Measurements from ENCODE around the gene PMFBP1. TPM values are rescaled to one million over a fixed set of nuclear protein-coding genes. Genes with fewer than 3 reads are reported as not detected.

PMFBP1 gene
- total and polyA plus RNA-seq, 2 of the 4 experiments (the other 2 are of a cell fraction) = under 0.01 TPM; not detected in 1

- TF ChIP-seq POLR2A (IDR thresholded peaks at IDR 0.05; ENCODE audit: low read depth, low read length) (no peak), ELK1 (IDR thresholded peaks at IDR 0.05; ENCODE audit: borderline replicate concordance, low read depth, low read length) (no peak), NFE2L2 (IDR thresholded peaks at IDR 0.05; ENCODE audit: low read depth, low read length) (no peak)
Observed at GRCh38 chr16:72110662-72111615, 61.0 kb downstream of the PMFBP1 start (continued).

GRCh38 chr16:72109966-72110530 is 61.9 kb downstream of the PMFBP1 start:
- no peak overlapping the region for H3K56ac ChIP-seq (ENCODE audit: extremely low read depth, insufficient read depth, low read length)
- no peaks in the 10 kb centered on the region for H3K27me3 ChIP-seq (ENCODE audit: control insufficient read depth, insufficient read depth, low read length)
- H3K4ac ChIP-seq (ENCODE audit: low read depth, low read length) = no peak overlapping the region
- DNase-seq (no peak), ATAC-seq (ENCODE audit: low read depth) (no peak)
- no peaks in the 10 kb centered on the region for H3K79me1 ChIP-seq (ENCODE audit: low read depth in 1 of 2, low read length in 2 of 2)
- no peak overlapping the region for H3K18ac ChIP-seq (ENCODE audit: low read depth, low read length)
- H3K4me1 ChIP-seq (ENCODE audit: control insufficient read depth, insufficient read depth, low read length) = no peaks in the 10 kb centered on the region
- no peak overlapping the region for H2BK120ac ChIP-seq (ENCODE audit: low read depth, low read length)
- H3K9me1 ChIP-seq (ENCODE audit: insufficient read depth, low read length) = no peaks in the 10 kb centered on the region; the same call in 1 of the 2 replicates
- no peak overlapping the region for H2AK5ac ChIP-seq (ENCODE audit: low read depth, low read length)
- no peak overlapping the region for H3K4me3 ChIP-seq (ENCODE audit: insufficient read depth, low read depth, low read length)
- H4K91ac ChIP-seq (ENCODE audit: insufficient read depth, low read depth, low read length) = no peak overlapping the region
- H3K9ac ChIP-seq (ENCODE audit: low read depth, low read length) = no peak overlapping the region
- H4K20me1 ChIP-seq (ENCODE audit: insufficient read depth, low read length) = no peaks in the 10 kb centered on the region
- intact Hi-C loops (cut with micrococcal nuclease) (no loop called here), in situ Hi-C loops (cut with MboI; ENCODE audit: low sequenced_read_pairs) (no loop called here), dilution Hi-C loops (cut with HindIII; ENCODE audit: low sequenced_read_pairs, unreplicated experiment) (no loop called here)
- H3K9me3 ChIP-seq (ENCODE audit: control insufficient read depth, insufficient read depth, low read length) = no peaks in the 10 kb centered on the region
- H2BK20ac ChIP-seq (ENCODE audit: low read depth, low read length) = no peak overlapping the region
- H3K27ac ChIP-seq (ENCODE audit: insufficient read depth, low read length) = no peak overlapping the region
- ChIA-PET POLR2A (ENCODE audit: unreplicated experiment) (no interaction called here), CTCF (no interaction called here)
- no peak overlapping the region for H4K8ac ChIP-seq (ENCODE audit: low read depth in 2 of 2, low read length in 2 of 2)
- H2BK15ac ChIP-seq (ENCODE audit: low read depth, low read length) = no peak overlapping the region
- H2AK9ac ChIP-seq (replicated peaks; ENCODE audit: low read depth, low read length, poor library complexity) = no peak overlapping the region
- no peak overlapping the region for H4K5ac ChIP-seq (ENCODE audit: low read depth, low read length)
- no peak overlapping the region for H3K14ac ChIP-seq (replicated peaks; ENCODE audit: low read depth, low read length)
- H3K4me2 ChIP-seq (ENCODE audit: low read depth, low read length) = no peak overlapping the region
- WGBS, 2 experiments (ENCODE audit: extremely low coverage in 2 of 2, insufficient read length in 1 of 2) = 98% methylated on average over 7 of the region's 12 CpGs; no CpG with 5 or more reads in 1 of the 2 experiments
- no peak overlapping the region for H3K23ac ChIP-seq (ENCODE audit: low read depth, low read length)
- peaks cover 70% of the 10 kb centered on the region for H3K36me3 ChIP-seq (ENCODE audit: control insufficient read depth, insufficient read depth, low read length)
- no peak overlapping the region for H2AFZ ChIP-seq (replicated peaks; ENCODE audit: low read length, poor library complexity)
- no peak overlapping the region for H2BK5ac ChIP-seq (ENCODE audit: low read depth, low read length, poor library complexity, severe bottlenecking)
- no TSS peak for BruUV-seq (replicated peaks)
- TF ChIP-seq CEBPB (IDR thresholded peaks at IDR 0.05; ENCODE audit: low read depth, low read length) = no peak
- no peak for TF ChIP-seq POLR2A (IDR thresholded peaks at IDR 0.05; ENCODE audit: low read depth, low read length)
- no peak for TF ChIP-seq RAD21 (IDR thresholded peaks at IDR 0.05; ENCODE audit: low read length)
- no peak for TF ChIP-seq MAFK (IDR thresholded peaks at IDR 0.05; ENCODE audit: low read depth, low read length)
- TF ChIP-seq RFX5 (IDR thresholded peaks at IDR 0.05; ENCODE audit: low read depth, low read length) = no peak
- no peak for TF ChIP-seq USF2 (IDR thresholded peaks at IDR 0.05; ENCODE audit: low read depth, low read length)
- no peak for TF ChIP-seq SMC3 (IDR thresholded peaks at IDR 0.05; ENCODE audit: low read depth, low read length)
- no peak for TF ChIP-seq CHD1 (IDR thresholded peaks at IDR 0.05; ENCODE audit: low read depth, low read length)
- TF ChIP-seq MAZ (IDR thresholded peaks at IDR 0.05; ENCODE audit: borderline replicate concordance, low read depth, low read length) = no peak
- no peak for TF ChIP-seq RCOR1 (IDR thresholded peaks at IDR 0.05; ENCODE audit: insufficient replicate concordance, low read length)
- TF ChIP-seq MXI1 (IDR thresholded peaks at IDR 0.05; ENCODE audit: borderline replicate concordance, low read depth, low read length) = no peak

All from IMR-90 (cell line).